OCI-LY7 (cell line): ENCODE results near the gene BAIAP2.

Source experiments
- EZH2phosphoT487 ChIP-seq: fragments of 200-600 bp; sonication (generic); IDR thresholded peaks from 2 replicates; pipeline ENCODE4 v1.6.1; 2018; ENCODE audit warnings: low read depth, borderline replicate concordance, mild to moderate bottlenecking, mixed run types, antibody characterized with exemption, low read length, moderate library complexity, mixed read lengths
- TF ChIP-seq, protein P1 (sequence below): fragments of 200-600 bp; sonication (generic); conservative IDR thresholded peaks from 2 replicates; pipeline ENCODE4 v1.5.1; 2014; ENCODE audit warnings: mild to moderate bottlenecking, antibody characterized with exemption, low read length, moderate library complexity, mixed read lengths

GRCh38 chr17:81156866-81157805, 122.2 kb downstream of the BAIAP2 start:
- TF ChIP-seq, protein P1, sequence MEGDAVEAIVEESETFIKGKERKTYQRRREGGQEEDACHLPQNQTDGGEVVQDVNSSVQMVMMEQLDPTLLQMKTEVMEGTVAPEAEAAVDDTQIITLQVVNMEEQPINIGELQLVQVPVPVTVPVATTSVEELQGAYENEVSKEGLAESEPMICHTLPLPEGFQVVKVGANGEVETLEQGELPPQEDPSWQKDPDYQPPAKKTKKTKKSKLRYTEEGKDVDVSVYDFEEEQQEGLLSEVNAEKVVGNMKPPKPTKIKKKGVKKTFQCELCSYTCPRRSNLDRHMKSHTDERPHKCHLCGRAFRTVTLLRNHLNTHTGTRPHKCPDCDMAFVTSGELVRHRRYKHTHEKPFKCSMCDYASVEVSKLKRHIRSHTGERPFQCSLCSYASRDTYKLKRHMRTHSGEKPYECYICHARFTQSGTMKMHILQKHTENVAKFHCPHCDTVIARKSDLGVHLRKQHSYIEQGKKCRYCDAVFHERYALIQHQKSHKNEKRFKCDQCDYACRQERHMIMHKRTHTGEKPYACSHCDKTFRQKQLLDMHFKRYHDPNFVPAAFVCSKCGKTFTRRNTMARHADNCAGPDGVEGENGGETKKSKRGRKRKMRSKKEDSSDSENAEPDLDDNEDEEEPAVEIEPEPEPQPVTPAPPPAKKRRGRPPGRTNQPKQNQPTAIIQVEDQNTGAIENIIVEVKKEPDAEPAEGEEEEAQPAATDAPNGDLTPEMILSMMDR: no peak
- TF ChIP-seq EZH2phosphoT487: no peak
